HG02943 (cell line): ENCODE measurements around the gene CUX1.

Experiments used
- ATAC-seq: cut with Tn5 transposase; IDR thresholded peaks from one replicate; pipeline ENCODE4 v1.9.1; 2021; ENCODE audit warnings: mild to moderate bottlenecking, low read depth, moderate library complexity; ENCODE audit not compliant: unreplicated experiment

The CUX1 gene

DNA sequence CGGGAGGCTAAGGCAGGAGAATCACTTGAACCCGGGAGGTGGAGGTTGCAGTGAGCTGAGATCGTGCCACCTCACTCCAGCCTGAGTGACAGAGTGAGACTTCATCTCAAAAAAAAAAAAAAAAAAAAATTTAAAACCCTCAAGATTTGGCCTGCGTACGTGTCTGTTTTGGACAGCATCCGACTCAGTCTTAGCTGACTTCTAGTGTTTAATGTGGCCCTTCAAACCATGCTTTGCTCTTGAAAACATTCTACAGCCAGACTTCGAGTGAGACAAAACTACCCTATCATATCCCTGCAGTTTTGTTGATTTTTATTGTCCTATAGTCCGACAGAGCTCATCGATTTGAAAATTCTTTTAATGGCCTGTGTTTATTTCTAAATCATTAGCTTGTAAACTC, 242.1 kb downstream of the CUX1 start:
- no peak for ATAC-seq

DNA sequence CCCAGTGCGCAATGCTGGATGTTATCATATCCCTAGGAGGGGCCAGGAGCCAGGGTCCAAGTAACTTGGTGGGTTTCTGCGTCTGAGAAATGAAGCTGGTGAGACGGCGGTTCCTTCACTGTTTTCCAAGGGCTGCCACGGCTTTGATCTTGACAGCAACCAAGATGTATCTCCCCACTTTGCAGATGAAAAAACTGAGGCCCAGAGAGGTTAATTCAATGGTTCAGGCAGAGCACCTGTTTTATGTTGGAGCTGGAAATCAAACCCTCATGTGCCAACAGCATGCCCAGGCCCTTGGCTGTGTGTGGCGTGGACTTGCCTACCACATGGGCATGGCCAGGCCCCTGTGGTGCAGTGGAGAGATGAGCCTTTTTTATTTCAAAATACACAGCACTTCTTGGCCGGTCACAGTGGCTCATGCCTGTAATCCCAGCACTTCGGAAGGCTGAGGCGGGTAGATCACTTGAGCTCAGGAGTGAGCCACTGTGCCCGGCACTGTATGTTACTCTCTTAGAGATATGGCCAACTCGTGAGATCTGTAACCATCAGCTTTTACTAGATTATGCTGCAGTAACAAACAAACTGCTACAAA, 244.0 kb downstream of the CUX1 start:
- ATAC-seq, result no peak

DNA sequence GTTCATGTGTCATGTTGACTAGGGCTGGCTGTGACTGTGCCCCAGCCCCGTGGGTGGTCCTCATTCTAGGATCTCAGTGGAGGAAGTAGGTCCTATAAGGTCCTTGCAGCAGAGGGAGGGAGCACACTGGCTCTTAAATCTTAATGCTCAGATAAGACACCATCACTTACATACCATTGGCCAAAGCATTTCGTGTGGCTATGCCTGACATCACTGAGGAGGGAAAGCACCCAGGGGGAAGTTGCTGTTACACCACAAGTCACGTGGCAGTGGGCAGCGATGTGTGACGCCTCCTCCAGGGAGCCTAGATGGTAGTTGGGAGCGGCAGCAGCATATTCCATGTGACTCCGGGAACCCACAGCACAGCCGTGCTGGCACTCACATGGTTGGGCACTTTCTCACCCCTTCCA, 244.6 kb downstream of the CUX1 start:
- ATAC-seq, result no peak

GRCh38 chr7:102063690-102064180, 246.3 kb downstream of the CUX1 start:
- ATAC-seq, result no peak

GRCh38 chr7:102064361-102065025, 247.1 kb downstream of the CUX1 start:
- no peak for ATAC-seq

- no peak for ATAC-seq
Measured at GRCh38 chr7:102065226-102065625, 247.8 kb downstream of the CUX1 start.

GRCh38 chr7:102066476-102066875, 249.1 kb downstream of the CUX1 start:
- no peak for ATAC-seq

DNA sequence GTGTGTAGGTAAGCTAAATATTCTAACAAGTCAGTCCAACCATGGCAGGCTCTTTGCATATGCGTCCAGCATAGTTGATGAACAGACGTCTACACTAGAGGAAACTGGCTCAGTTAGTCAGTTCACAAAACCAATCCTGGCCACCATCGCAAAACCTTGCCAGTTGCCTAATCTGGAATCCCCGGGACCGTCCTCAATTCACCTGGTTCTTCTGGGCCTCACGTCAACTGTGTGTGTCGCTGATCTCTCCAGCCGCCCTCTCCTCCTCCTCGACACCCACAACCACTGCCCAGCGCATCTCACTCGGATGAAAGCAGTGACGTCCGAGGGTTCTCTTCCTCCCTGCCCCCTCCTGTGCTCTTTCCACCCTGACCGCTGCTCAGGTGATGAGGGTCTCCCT, 251.4 kb downstream of the CUX1 start:
- ATAC-seq, result no peak

DNA sequence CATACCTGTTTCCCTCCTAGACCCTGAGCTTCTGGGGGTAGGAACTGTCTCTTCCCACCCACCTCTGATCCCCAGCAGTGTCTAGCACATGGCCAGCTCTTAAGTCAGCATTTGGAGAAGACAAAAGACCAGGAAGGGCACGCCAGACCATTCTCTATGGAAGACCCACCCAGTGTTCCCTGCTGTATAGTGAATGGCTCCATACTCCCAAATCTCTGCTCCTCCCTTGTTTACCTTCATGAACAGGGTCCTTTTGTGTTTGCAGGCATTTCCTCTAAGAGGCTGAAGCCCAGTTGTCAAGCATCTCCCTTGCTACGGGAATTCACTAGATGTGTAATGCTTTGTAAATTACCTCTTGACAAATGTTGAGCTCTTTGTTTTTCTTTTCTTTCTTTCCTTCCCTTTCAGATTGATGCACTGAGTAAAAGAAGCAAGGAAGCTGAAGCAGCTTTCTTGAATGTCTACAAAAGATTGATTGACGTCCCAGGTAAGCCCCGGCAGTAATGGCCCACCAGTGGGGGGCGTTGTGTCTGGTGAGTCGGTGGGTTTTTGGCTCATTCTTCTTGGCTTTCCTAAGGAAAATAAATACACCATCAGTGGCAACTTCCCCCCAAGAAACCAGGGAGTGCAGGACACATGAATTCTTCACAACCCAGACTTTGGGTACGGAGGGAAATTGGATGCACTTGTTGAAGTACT, 252.7 kb downstream of the CUX1 start:
- no peak for ATAC-seq

- ATAC-seq, result no peak
Measured at GRCh38 chr7:102072003-102072402, 254.6 kb downstream of the CUX1 start.

GRCh38 chr7:102072636-102073209, 255.3 kb downstream of the CUX1 start:
- ATAC-seq, result no peak

- ATAC-seq, result no peak
Measured at GRCh38 chr7:102073931-102074880, 256.8 kb downstream of the CUX1 start.

- ATAC-seq, result no peak
Measured at GRCh38 chr7:102075126-102075525, 257.7 kb downstream of the CUX1 start.

- ATAC-seq, result no peak
Measured at GRCh38 chr7:102075553-102076135, 258.2 kb downstream of the CUX1 start.

DNA sequence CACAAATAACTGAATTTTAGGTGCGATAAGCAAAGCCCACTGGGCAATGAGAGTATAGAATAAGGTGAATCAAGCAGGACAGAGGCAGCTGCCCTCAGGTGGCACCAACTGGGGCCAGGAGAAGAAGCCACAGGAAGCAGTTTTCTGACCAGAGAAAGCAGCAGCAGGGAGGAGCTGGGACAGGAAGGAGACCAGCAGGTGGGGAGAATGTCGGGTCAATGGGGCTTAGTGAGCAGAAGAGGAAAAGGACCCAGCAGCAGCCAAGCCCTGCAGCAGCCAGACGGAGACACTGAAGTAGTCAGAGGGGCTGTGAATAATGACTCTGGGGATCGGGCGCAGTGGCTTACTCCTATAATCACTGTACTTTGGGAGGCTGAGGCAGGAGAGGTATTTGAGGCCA, 259.7 kb downstream of the CUX1 start:
- no peak for ATAC-seq

DNA sequence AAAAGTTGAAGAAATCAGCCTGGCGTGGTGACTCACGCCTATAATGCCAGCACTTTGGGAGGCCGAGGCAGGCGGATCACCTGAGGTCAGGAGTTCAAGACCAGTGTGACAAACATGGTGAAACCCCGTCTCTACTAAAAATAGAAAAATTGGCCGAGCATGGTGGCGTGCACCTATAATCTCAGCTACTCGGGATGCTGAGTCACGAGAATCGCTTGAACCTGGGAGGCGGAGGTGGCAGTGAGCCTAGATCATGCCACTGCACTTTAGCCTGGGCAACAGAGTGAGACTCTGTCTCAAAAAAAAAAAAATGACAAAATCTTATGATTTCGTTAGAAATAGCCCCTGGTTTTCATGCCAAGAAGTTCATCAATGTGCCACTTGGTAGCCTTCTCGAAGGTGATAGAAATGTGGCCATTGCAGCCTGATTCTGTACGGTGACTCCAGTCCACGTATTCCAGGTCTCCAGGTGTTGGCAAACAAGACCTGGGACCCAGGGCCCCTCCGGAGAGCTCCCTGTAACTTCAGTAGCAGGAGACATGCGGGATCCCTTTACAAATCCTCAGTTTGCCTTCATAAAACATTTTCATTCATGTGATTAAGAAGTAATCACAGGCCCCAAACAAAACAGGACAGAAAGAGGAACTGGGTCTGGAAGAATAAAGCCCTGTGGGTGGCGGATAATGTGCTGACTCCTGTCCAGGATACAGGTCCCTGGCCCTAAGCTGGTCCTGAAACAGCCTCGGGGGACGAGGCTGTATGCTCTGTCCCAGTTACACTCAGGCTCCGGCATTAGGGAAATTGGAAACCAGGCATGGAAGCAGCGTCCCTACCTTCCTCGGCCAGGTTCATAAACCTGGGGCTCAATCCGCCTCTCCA, 262.0 kb downstream of the CUX1 start:
- ATAC-seq, result no peak

GRCh38 chr7:102080019-102080433, 262.6 kb downstream of the CUX1 start:
- ATAC-seq, result no peak

- no peak for ATAC-seq
Measured at GRCh38 chr7:102080434-102081243, 263.2 kb downstream of the CUX1 start.
